Measurements from ENCODE around the gene PYGB.
A peak's percentile ranks its signal among the peaks of the same experiment; 100 is the strongest.

Gene PYGB

DNA sequence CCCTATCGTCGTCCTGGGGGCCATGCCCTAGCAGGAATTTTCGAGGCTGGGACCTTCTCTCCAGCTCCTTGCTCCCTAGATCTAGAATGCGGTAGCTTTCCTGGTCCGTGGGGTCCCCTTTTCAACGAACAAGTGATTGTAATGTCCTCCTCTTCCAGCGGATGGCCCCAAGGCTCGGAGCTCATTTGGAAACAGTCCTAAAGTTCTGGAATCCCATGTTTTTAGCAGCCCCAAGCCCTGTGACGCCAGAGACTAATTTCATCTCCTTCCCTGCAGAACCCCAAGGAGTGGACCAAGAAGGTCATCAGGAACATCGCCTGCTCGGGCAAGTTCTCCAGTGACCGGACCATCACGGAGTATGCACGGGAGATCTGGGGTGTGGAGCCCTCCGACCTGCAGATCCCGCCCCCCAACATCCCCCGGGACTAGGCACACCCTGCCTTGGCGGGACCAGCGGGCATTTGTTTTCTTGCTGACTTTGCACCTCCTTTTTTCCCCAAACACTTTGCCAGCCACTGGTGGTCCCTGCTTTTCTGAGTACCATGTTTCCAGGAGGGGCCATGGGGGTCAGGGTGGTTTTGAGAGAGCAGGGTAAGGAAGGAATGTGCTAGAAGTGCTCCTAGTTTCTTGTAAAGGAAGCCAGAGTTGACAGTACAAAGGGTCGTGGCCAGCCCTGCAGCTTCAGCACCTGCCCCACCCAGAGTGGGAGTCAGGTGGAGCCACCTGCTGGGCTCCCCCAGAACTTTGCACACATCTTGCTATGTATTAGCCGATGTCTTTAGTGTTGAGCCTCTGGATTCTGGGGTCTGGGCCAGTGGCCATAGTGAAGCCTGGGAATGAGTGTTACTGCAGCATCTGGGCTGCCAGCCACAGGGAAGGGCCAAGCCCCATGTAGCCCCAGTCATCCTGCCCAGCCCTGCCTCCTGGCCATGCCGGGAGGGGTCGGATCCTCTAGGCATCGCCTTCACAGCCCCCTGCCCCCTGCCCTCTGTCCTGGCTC, 48.5 kb downstream of the PYGB start:
- H3K4me3 ChIP-seq (ENCODE audit: low read depth, low read length), result peak overlapping the region; percentile 12
- no peak for DNase-seq (ENCODE audit: low read depth)
- TF ChIP-seq, protein P1, sequence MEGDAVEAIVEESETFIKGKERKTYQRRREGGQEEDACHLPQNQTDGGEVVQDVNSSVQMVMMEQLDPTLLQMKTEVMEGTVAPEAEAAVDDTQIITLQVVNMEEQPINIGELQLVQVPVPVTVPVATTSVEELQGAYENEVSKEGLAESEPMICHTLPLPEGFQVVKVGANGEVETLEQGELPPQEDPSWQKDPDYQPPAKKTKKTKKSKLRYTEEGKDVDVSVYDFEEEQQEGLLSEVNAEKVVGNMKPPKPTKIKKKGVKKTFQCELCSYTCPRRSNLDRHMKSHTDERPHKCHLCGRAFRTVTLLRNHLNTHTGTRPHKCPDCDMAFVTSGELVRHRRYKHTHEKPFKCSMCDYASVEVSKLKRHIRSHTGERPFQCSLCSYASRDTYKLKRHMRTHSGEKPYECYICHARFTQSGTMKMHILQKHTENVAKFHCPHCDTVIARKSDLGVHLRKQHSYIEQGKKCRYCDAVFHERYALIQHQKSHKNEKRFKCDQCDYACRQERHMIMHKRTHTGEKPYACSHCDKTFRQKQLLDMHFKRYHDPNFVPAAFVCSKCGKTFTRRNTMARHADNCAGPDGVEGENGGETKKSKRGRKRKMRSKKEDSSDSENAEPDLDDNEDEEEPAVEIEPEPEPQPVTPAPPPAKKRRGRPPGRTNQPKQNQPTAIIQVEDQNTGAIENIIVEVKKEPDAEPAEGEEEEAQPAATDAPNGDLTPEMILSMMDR (IDR thresholded peaks at IDR 0.05; ENCODE audit: low read depth, low read length, missing control alignments), result peak; percentile 63

- peak overlapping the region; percentile 12 for H3K4me3 ChIP-seq (ENCODE audit: low read depth, low read length)
- peak; percentile 65 for DNase-seq (ENCODE audit: low read depth)
- TF ChIP-seq, protein P1 (IDR thresholded peaks at IDR 0.05; ENCODE audit: low read depth, low read length, missing control alignments), result no peak
Measured at GRCh38 chr20:25297141-25297905, 49.4 kb downstream of the PYGB start.

DNA sequence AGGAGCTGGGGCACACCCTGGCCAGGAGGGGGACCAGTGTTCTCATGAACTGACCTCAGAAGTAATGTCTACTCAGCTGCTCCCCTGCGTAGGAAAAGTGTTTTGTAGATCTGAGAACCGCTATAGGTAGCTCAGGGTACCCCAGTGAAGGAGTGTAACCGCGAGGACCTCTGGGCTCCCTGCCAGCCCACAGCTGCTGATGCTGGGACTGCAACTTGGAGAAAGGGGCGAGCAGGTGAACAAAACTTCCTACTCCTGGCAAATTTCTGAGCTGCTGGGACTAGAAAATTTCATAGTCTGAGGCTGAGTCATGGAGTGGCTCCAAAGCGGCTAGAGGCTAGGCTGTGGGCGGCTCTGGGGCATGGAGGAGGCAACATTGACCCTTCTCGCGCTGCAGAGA, 51.9 kb downstream of the PYGB start:
- no peak for DNase-seq (ENCODE audit: low read depth)
- H3K4me3 ChIP-seq (ENCODE audit: low read depth, low read length), result no peak overlapping the region
- TF ChIP-seq, protein P1 (IDR thresholded peaks at IDR 0.05; ENCODE audit: low read depth, low read length, missing control alignments), result no peak

DNA sequence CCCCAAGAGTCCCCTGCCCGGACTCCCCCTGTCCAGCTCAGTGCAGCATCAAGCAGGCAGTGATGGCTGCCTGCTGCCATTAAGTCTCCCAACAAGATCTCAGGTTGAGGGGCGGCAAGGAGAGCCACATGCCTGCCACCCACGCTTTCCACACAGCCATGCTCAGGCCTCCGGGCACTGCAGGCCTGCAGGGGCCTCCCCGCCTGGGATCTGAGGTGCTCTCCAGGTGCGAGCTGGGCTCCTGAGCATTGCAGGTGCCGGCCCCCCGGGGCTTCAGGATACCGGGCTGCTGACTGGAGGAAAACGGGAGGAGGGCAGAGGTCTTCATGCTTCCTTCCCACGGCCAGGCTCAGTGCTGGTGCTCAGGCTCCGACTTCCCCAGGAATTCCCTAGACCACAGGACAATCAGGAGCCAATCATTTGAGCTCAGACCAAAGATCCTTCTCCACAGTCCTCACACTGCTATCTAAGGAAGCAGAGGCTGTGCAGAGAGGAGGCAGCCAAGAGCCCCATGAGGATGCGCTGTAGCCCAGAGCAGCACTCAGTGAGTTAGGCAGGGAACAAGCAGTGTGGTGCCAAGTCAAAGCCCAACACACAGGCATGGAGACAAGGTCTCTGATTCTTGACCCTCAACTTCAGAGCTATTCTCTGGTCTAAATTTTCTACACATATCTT, 52.7 kb downstream of the PYGB start:
- TF ChIP-seq, protein P1 (IDR thresholded peaks at IDR 0.05; ENCODE audit: low read depth, low read length, missing control alignments), result no peak

GRCh38 chr20:25301357-25301920, 53.6 kb downstream of the PYGB start:
- TF ChIP-seq, protein P1 (IDR thresholded peaks at IDR 0.05; ENCODE audit: low read depth, low read length, missing control alignments), result no peak
- no peak for DNase-seq (ENCODE audit: low read depth)
- no peak overlapping the region for H3K4me3 ChIP-seq (ENCODE audit: low read depth, low read length)

More for the DNA sequence above, 52.7 kb downstream of the PYGB start:
- DNase-seq (ENCODE audit: low read depth), result no peak
- H3K4me3 ChIP-seq (ENCODE audit: low read depth, low read length), result no peak overlapping the region

DNA sequence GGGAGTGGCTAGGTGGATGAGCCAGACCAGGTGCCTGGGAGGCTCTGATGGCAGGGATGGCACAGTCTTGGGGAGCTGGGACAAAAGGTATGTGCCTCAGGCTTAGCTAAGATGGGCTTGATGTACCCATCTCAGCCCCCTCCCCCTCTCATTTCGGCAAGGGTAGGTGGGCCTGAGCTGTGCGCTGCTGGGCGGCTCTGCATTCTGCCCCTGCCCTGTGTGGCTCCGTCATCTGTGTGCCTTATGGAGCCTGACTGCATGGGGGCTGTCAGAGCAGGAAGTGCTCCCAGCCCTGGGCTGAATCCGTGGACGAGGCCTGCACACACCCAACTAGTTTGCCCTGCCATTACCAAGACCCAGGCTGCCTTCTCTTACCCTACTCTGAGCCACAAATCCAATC, 54.7 kb downstream of the PYGB start:
- no peak overlapping the region for H3K4me3 ChIP-seq (ENCODE audit: low read depth, low read length)
- DNase-seq (ENCODE audit: low read depth), result no peak
- TF ChIP-seq, protein P1 (IDR thresholded peaks at IDR 0.05; ENCODE audit: low read depth, low read length, missing control alignments), result no peak

All from GM12864 (cell line).